SK-N-SH (cell line): ENCODE results near the gene BCL6. TPM values are rescaled to one million over a fixed set of nuclear protein-coding genes. Genes with fewer than 3 reads are reported as not detected.

Source experiments
- CTCF ChIA-PET: fragments of 300-600, 350-600 bp; formaldehyde crosslinking; extraction: SDS; loops from one replicate; lab custom pipeline; 2021; lab: Yijun Ruan, JAX
- POLR2A ChIA-PET: fragments of 350-600 bp; sonication (Branson Sonifier 250); formaldehyde crosslinking; extraction: SDS; loops from one replicate; lab custom pipeline; 2020; ENCODE audit warnings: antibody characterized with exemption, inconsistent platforms; lab: Yijun Ruan, JAX
- DNase-seq: peaks from one replicate; pipeline ENCODE4 v3.0.0; 2012
- H2AFZ ChIP-seq: fragments of 200-600 bp; sonication (generic); 2 replicates; pipeline ENCODE4 v1.8.1; 2016; ENCODE audit warnings: antibody characterized with exemption, mild to moderate bottlenecking, low read depth
- H3F3A ChIP-seq: fragments of 200-600 bp; sonication (generic); replicated peaks from 2 replicates; pipeline ENCODE3; 2016; ENCODE audit warnings: antibody characterized with exemption, mild to moderate bottlenecking; ENCODE audit not compliant: insufficient read depth
- H3K27ac ChIP-seq, 2 experiments: fragments of 200-500 bp in 1 of 2; fragments of 200-600 bp in 1 of 2; sonication (Bioruptor generic) in 1 of 2; sonication (generic), shearing (Covaris generic) in 1 of 2; 2 replicates each; pipeline versions ENCODE4 v1.5.1 to v1.6.1; 2014 to 2016; ENCODE audit warnings: low read depth in 2 of 2, inconsistent platforms in 1 of 2, low read length in 1 of 2, mild to moderate bottlenecking in 1 of 2, mixed read lengths in 1 of 2
- H3K27me3 ChIP-seq: fragments of 200-600 bp; sonication (generic), shearing (Covaris generic); 2 replicates; pipeline ENCODE4 v1.6.1; 2016; ENCODE audit warnings: mixed run types; ENCODE audit not compliant: insufficient read depth
- H3K36me3 ChIP-seq, 2 experiments: fragments of 200-500 bp in 1 of 2; fragments of 200-600 bp in 1 of 2; sonication (Bioruptor generic) in 1 of 2; sonication (generic) in 1 of 2; replicated peaks in 1 of 2; 2 replicates each; pipeline versions ENCODE3 to v1.5.1; 2014 to 2016; ENCODE audit warnings: low read length in 1 of 2, mild to moderate bottlenecking in 1 of 2; ENCODE audit not compliant: insufficient read depth in 2 of 2, control insufficient read depth in 1 of 2
- H3K4me1 ChIP-seq, 2 experiments: fragments of 200-500 bp in 1 of 2; fragments of 200-600 bp in 1 of 2; sonication (Bioruptor generic) in 1 of 2; sonication (generic), shearing (Covaris generic) in 1 of 2; 2 replicates each; pipeline versions ENCODE4 v1.5.1 to v1.6.1; 2014 to 2016; ENCODE audit warnings: low read depth in 1 of 2, low read length in 1 of 2, mixed run types in 1 of 2; ENCODE audit not compliant: insufficient read depth in 2 of 2, control insufficient read depth in 1 of 2
- H3K4me2 ChIP-seq: fragments of 200-600 bp; sonication (generic), shearing (Covaris generic); 2 replicates; pipeline ENCODE4 v1.6.1; 2017; ENCODE audit warnings: mixed run types
- H3K4me3 ChIP-seq, 2 experiments: fragments of 200-500 bp in 1 of 2; fragments of 200-600 bp in 1 of 2; sonication (Bioruptor generic) in 1 of 2; sonication (generic), shearing (Covaris generic) in 1 of 2; 2 replicates each; pipeline versions ENCODE4 v1.5.1 to v1.8.1; 2014 to 2016; ENCODE audit warnings: low read depth in 2 of 2, inconsistent platforms in 1 of 2, low read length in 1 of 2, mild to moderate bottlenecking in 1 of 2, mixed read lengths in 1 of 2, moderate library complexity in 1 of 2
- H3K79me2 ChIP-seq: fragments of 200-600 bp; sonication (generic); 2 replicates; pipeline ENCODE4 v1.8.1; 2017; ENCODE audit warnings: mild to moderate bottlenecking; ENCODE audit not compliant: insufficient read depth
- H3K9ac ChIP-seq: fragments of 200-600 bp; sonication (generic); 2 replicates; pipeline ENCODE4 v1.6.1; 2017; ENCODE audit warnings: mixed run types
- H3K9me2 ChIP-seq: fragments of 200-600 bp; sonication (generic); 2 replicates; pipeline ENCODE4 v1.6.1; 2017; ENCODE audit warnings: mixed run types
- H3K9me3 ChIP-seq: fragments of 200-600 bp; sonication (generic); 2 replicates; pipeline ENCODE4 v1.6.1; 2017; ENCODE audit warnings: mixed run types, mild to moderate bottlenecking, moderate library complexity
- H4K20me1 ChIP-seq: fragments of 200-600 bp; sonication (generic); 2 replicates; pipeline ENCODE4 v1.6.1; 2017; ENCODE audit warnings: mild to moderate bottlenecking, mixed run types; ENCODE audit not compliant: insufficient read depth
- CHD2 ChIP-seq: fragments of 150-350 bp; IDR thresholded peaks from 2 replicates; pipeline ENCODE4 v1.6.1; 2018; ENCODE audit warnings: low read length; ENCODE audit not compliant: partially characterized antibody
- FOSL2 ChIP-seq: IDR thresholded peaks from 2 replicates; pipeline ENCODE4 v1.4.0; 2012; ENCODE audit warnings: low read depth, mild to moderate bottlenecking, moderate library complexity, borderline replicate concordance
- FOXJ3 ChIP-seq: sonication (generic); formaldehyde crosslinking; IDR thresholded peaks from 2 replicates; pipeline ENCODE4 v1.5.1; 2020; ENCODE audit warnings: mild to moderate bottlenecking, missing genetic modification reagents
- FOXM1 ChIP-seq: IDR thresholded peaks from 2 replicates; pipeline ENCODE4 v1.4.0; 2012; ENCODE audit warnings: low read depth, mild to moderate bottlenecking
- GABPA ChIP-seq: IDR thresholded peaks from 2 replicates; pipeline ENCODE4 v1.4.0; 2012; ENCODE audit warnings: low read depth, mild to moderate bottlenecking
- JUND ChIP-seq: IDR thresholded peaks from 2 replicates; pipeline ENCODE4 v1.4.0; 2012
- MEF2A ChIP-seq: IDR thresholded peaks from 2 replicates; pipeline ENCODE4 v1.4.0; 2012; ENCODE audit warnings: low read depth, borderline replicate concordance
- MXI1 ChIP-seq: IDR thresholded peaks from 2 replicates; pipeline ENCODE4 v1.6.1; 2012; ENCODE audit warnings: mild to moderate bottlenecking, low read depth, low read length, improper control_type of control experiment
- POLR2AphosphoS5 ChIP-seq: IDR thresholded peaks from 2 replicates; pipeline ENCODE4 v1.6.1; 2012; ENCODE audit warnings: low read depth, low read length
- RXRA ChIP-seq: IDR thresholded peaks from 2 replicates; pipeline ENCODE4 v1.4.0; 2012; ENCODE audit warnings: low read depth, mild to moderate bottlenecking, borderline replicate concordance
- SIN3A ChIP-seq: IDR thresholded peaks from 2 replicates; pipeline ENCODE4 v1.6.1; 2012; ENCODE audit warnings: low read depth, mild to moderate bottlenecking, low read length, moderate library complexity, borderline replicate concordance
- TEAD4 ChIP-seq: IDR thresholded peaks from 2 replicates; pipeline ENCODE4 v1.4.0; 2012; ENCODE audit warnings: mild to moderate bottlenecking, borderline replicate concordance; ENCODE audit not compliant: insufficient read depth
- YY1 ChIP-seq: IDR thresholded peaks from 2 replicates; pipeline ENCODE4 v1.4.0; 2012; ENCODE audit warnings: low read depth, mild to moderate bottlenecking
- WGBS: methylation state at CpG from one replicate; pipeline ENCODE4 v1.1.6; 2017; ENCODE audit warnings: low lambda C conversion rate; 5-methylcytosine and 5-hydroxymethylcytosine counted together
- polyA plus RNA-seq, 3 experiments: library from polyadenylated mRNA; depleted of rRNA; stranded (reverse); fragments of >200 nt; gene quantifications; 2 replicates each; pipeline ENCODE4 v1.2.3, GENCODE V29; 2012
- TF ChIP-seq, protein P1 (sequence below): IDR thresholded peaks from 2 replicates; pipeline ENCODE4 v1.4.0; 2012; ENCODE audit warnings: low read depth, borderline replicate concordance
- TF ChIP-seq, protein P2 (sequence below): IDR thresholded peaks from 2 replicates; pipeline ENCODE4 v1.4.0; 2012; ENCODE audit warnings: low read depth, borderline replicate concordance
- TF ChIP-seq, protein P3 (sequence below): IDR thresholded peaks from 2 replicates; pipeline ENCODE4; 2012
- TF ChIP-seq, protein P4 (sequence below): fragments of 150-350 bp; IDR thresholded peaks from 2 replicates; pipeline ENCODE4 v1.6.1; 2017; ENCODE audit warnings: antibody characterized with exemption, low read length, low read depth, borderline replicate concordance

The BCL6 gene
- polyA plus RNA-seq, 1 of the 3 experiments (the other 2 are of a cell fraction): 13.8 TPM

DNA sequence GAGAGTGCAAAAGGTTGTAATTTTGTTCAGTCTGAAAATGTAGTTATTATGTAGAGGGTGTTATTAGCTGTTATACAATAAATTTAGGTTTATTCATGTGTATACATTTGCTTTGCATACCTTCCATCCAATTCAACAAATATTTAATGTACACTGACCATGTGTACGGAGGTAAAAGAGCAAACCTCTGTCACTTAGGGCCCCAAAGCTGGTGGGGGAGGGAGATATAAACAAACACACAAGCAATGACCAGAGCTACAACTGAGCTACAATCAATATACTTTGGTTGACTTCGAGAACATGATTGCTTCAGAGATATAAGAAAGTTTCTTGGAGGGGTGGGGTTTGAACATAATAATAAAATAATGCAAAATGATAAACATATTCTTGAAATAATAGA is 17.5 kb upstream of the BCL6 start:
- Histone ChIP-seq H2AFZ (no peak overlapping the region), H3K9me3 (no peaks in the 10 kb centered on the region), H4K20me1 (no peaks in the 10 kb centered on the region), H3K36me3 (no peaks in the 10 kb centered on the region), H3K27ac (no peak overlapping the region), H3K4me1 (peaks cover 3 to 4% of the 10 kb centered on the region in 2 experiments; a peak in 2 of 4 replicates), H3K4me3 (no peak overlapping the region), H3F3A (peaks cover 15% of the 10 kb centered on the region), H3K9ac (no peak overlapping the region), H3K9me2 (no peaks in the 10 kb centered on the region), H3K4me2 (no peak overlapping the region), H3K79me2 (no peaks in the 10 kb centered on the region), H3K27me3 (no peaks in the 10 kb centered on the region)
- ChIA-PET POLR2A (no interaction called here), CTCF (interaction anchor here (1.0 to 1.7 kb wide), 2 partner anchors 17 to 22 kb away, joined by 5 to 6 read pairs; partner anchors contain the start of gene BCL6)
- no peak for DNase-seq
- WGBS: 41% methylated on average over 2 of the region's 2 CpGs
- TF ChIP-seq YY1 (no peak), CHD2 (no peak), FOXM1 (no peak), SIN3A (no peak), FOSL2 (no peak)

DNA sequence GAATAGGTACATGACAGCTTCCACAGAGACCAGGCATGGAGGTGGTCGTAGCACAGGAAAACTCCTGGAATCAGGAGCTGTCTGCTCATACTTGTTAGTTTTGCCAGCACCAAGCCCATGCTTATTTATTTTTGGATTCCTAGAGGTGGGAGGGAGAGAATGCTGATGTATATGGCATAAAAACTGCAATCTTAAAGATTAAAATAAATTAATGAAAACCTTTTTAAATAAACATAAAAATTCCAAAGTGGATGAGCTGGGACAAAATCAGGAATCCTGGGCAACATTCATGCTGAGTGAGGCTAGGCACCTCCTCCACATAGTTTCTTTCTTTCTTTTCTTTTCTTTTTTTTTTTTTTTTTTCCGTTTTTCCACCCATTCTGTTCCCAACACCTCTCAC is 14.3 kb upstream of the BCL6 start:
- no peak overlapping the region for H3K27ac ChIP-seq
- H3F3A ChIP-seq: no peaks in the 10 kb centered on the region
- WGBS: 46% methylated on average over 2 of the region's 2 CpGs
- H2AFZ ChIP-seq: no peak overlapping the region
- no peaks in the 10 kb centered on the region for H4K20me1 ChIP-seq
- no peak for DNase-seq
- H3K79me2 ChIP-seq: no peaks in the 10 kb centered on the region
- CTCF ChIA-PET: interaction anchor here (1.7 to 2.4 kb wide), 3 partner anchors 12 to 21 kb away, joined by 4 to 9 read pairs (median 6); no protein-coding TSS in a partner anchor
- H3K4me2 ChIP-seq: no peak overlapping the region
- no peaks in the 10 kb centered on the region for H3K36me3 ChIP-seq
- TF ChIP-seq FOXJ3: no peak
- TF ChIP-seq, protein P1, sequence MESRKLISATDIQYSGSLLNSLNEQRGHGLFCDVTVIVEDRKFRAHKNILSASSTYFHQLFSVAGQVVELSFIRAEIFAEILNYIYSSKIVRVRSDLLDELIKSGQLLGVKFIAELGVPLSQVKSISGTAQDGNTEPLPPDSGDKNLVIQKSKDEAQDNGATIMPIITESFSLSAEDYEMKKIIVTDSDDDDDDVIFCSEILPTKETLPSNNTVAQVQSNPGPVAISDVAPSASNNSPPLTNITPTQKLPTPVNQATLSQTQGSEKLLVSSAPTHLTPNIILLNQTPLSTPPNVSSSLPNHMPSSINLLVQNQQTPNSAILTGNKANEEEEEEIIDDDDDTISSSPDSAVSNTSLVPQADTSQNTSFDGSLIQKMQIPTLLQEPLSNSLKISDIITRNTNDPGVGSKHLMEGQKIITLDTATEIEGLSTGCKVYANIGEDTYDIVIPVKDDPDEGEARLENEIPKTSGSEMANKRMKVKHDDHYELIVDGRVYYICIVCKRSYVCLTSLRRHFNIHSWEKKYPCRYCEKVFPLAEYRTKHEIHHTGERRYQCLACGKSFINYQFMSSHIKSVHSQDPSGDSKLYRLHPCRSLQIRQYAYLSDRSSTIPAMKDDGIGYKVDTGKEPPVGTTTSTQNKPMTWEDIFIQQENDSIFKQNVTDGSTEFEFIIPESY: no peak
- H3K4me1 ChIP-seq: peaks cover 0 to 3% of the 10 kb centered on the region in 2 experiments; a peak in 1 of 4 replicates
- no peak overlapping the region for H3K4me3 ChIP-seq
- H3K27me3 ChIP-seq: no peaks in the 10 kb centered on the region
- H3K9ac ChIP-seq: no peak overlapping the region
- POLR2A ChIA-PET: no interaction called here
- no peaks in the 10 kb centered on the region for H3K9me3 ChIP-seq
- no peaks in the 10 kb centered on the region for H3K9me2 ChIP-seq

DNA sequence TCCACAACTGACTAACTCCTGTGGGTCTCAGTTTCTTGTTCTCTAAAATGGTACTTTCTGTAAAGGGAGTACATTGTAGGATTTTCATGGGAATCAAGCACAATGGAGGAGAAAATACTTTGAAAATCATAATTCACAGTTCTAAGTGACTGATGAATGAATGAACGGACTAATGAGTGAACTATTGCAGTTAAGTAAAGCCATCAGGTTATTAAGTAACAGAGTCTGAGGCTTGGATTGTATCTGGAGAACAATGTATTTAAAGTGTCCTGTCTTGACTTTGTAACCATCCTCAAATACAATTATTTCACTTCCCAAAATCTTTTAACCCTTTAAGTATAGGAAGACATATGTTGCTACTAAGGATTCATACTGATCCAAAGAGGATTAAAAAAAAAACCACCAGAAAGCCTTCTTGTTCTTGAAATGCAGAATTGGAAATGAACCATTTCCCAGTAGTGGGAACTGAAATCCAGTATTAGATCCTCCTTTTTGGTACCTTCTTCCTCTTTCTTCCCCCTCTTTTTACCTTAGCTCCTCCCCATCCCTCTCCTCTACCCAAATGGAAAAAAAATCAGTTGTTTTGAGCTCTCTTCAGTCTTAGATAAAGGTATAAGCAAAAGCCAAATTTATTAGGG is 13.2 kb upstream of the BCL6 start:
- ChIA-PET POLR2A (no interaction called here), CTCF (interaction anchor here (1.7 to 3.4 kb wide), 2 partner anchors 11 to 19 kb away, joined by 6 to 14 read pairs; no protein-coding TSS in a partner anchor)
- H3K4me3 ChIP-seq: no peak overlapping the region
- DNase-seq: no peak
- WGBS: 65% methylated on average over 1 of the region's 1 CpG
- no peaks in the 10 kb centered on the region for H3K79me2 ChIP-seq
- no peaks in the 10 kb centered on the region for H3K9me3 ChIP-seq
- no peak overlapping the region for H3K9ac ChIP-seq
- no peak overlapping the region for H3K27ac ChIP-seq
- H2AFZ ChIP-seq: no peak overlapping the region
- H3F3A ChIP-seq: no peaks in the 10 kb centered on the region
- H4K20me1 ChIP-seq: no peaks in the 10 kb centered on the region
- no peaks in the 10 kb centered on the region for H3K36me3 ChIP-seq
- no peaks in the 10 kb centered on the region for H3K9me2 ChIP-seq
- H3K27me3 ChIP-seq: no peaks in the 10 kb centered on the region
- no peaks in the 10 kb centered on the region for H3K4me1 ChIP-seq
- H3K4me2 ChIP-seq: no peak overlapping the region
- TF ChIP-seq MEF2A (no peak), FOXM1 (no peak), RXRA (no peak), GABPA (no peak), MXI1 (no peak), SIN3A (no peak), CHD2 (no peak), JUND (no peak), YY1 (no peak), TEAD4 (no peak), POLR2AphosphoS5 (no peak)
- TF ChIP-seq, protein P2, sequence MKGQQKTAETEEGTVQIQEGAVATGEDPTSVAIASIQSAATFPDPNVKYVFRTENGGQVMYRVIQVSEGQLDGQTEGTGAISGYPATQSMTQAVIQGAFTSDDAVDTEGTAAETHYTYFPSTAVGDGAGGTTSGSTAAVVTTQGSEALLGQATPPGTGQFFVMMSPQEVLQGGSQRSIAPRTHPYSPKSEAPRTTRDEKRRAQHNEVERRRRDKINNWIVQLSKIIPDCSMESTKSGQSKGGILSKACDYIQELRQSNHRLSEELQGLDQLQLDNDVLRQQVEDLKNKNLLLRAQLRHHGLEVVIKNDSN: no peak
- TF ChIP-seq, protein P3, sequence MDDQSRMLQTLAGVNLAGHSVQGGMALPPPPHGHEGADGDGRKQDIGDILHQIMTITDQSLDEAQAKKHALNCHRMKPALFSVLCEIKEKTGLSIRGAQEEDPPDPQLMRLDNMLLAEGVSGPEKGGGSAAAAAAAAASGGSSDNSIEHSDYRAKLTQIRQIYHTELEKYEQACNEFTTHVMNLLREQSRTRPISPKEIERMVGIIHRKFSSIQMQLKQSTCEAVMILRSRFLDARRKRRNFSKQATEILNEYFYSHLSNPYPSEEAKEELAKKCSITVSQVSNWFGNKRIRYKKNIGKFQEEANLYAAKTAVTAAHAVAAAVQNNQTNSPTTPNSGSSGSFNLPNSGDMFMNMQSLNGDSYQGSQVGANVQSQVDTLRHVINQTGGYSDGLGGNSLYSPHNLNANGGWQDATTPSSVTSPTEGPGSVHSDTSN: no peak
- TF ChIP-seq, protein P4, sequence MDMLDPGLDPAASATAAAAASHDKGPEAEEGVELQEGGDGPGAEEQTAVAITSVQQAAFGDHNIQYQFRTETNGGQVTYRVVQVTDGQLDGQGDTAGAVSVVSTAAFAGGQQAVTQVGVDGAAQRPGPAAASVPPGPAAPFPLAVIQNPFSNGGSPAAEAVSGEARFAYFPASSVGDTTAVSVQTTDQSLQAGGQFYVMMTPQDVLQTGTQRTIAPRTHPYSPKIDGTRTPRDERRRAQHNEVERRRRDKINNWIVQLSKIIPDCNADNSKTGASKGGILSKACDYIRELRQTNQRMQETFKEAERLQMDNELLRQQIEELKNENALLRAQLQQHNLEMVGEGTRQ: no peak
